LHCN-M2 (cell line): ENCODE measurements around the gene RAPSN. TPM values are rescaled to one million over a fixed set of nuclear protein-coding genes. Genes with fewer than 3 reads are reported as not detected.

ENCODE experiments used
- DNase-seq: peaks from one replicate; pipeline ENCODE4 v3.0.0-alpha.2; 2012; ENCODE audit warnings: low read depth
- total RNA-seq: library from RNA; depleted of rRNA; stranded (reverse); fragments of >200 nt; gene quantifications from 2 replicates; pipeline ENCODE4 v1.2.3, GENCODE V29; 2014

Gene RAPSN
- total RNA-seq, 1 experiment from 2014 or later: 159 TPM

GRCh38 chr11:47408598-47409439, 40.1 kb downstream of the RAPSN start:
- DNase-seq: peak; percentile 81

GRCh38 chr11:47407746-47408590, 41.0 kb downstream of the RAPSN start, which contains the start of gene SLC39A13:
Gene SLC39A13 (plus strand): TSS chr11:47408590. CDS start chr11:47410095, 1,505 bp downstream.
- peak; percentile 95 for DNase-seq

GRCh38 chr11:47406896-47407745, 41.8 kb downstream of the RAPSN start:
- DNase-seq: no peak

- DNase-seq: no peak
Observed at GRCh38 chr11:47403571-47403970, 45.4 kb downstream of the RAPSN start.

- no peak for DNase-seq
Observed at GRCh38 chr11:47403135-47403534, 45.8 kb downstream of the RAPSN start.

- DNase-seq: no peak
Observed at GRCh38 chr11:47400768-47401279, 48.1 kb downstream of the RAPSN start.

- no peak for DNase-seq
Observed at GRCh38 chr11:47399860-47400767, 48.8 kb downstream of the RAPSN start.

- no peak for DNase-seq
Observed at GRCh38 chr11:47398551-47398950, 50.4 kb downstream of the RAPSN start.

- DNase-seq: no peak
Observed at GRCh38 chr11:47398011-47398410, 50.9 kb downstream of the RAPSN start.

GRCh38 chr11:47396049-47396320, 53.0 kb downstream of the RAPSN start:
- DNase-seq: no peak

GRCh38 chr11:47395223-47396048, 53.5 kb downstream of the RAPSN start:
- no peak for DNase-seq

GRCh38 chr11:47394322-47395222, 54.4 kb downstream of the RAPSN start:
- DNase-seq: no peak

- DNase-seq: no peak
Observed at GRCh38 chr11:47394050-47394321, 55.0 kb downstream of the RAPSN start.

GRCh38 chr11:47393163-47394049, 55.5 kb downstream of the RAPSN start:
- peak; percentile 66 for DNase-seq

- no peak for DNase-seq
Observed at GRCh38 chr11:47392546-47393162, 56.3 kb downstream of the RAPSN start.

GRCh38 chr11:47391711-47392432, 57.1 kb downstream of the RAPSN start:
- DNase-seq: no peak
